ENCODE data around the gene LRIT3. TPM values are rescaled to one million over a fixed set of nuclear protein-coding genes. Genes with fewer than 3 reads are reported as not detected.

The LRIT3 gene
- total and polyA plus RNA-seq, 5 donors from 2014 or later = 0.07 to 0.25 (median 0.08) TPM; not detected in 2

Other genes with a start within 250 kb of the LRIT3 start
- gene CASP6, start 144.7 kb upstream of the LRIT3 start, total RNA-seq = 21.9 TPM
- gene CASP6, start 144.7 kb upstream of the LRIT3 start, polyA plus RNA-seq = 10 to 100 TPM; 64.5 to 88.4 (median 72.7) TPM
- 13.3 TPM for gene PLA2G12A, start 118.0 kb upstream of the LRIT3 start, total RNA-seq
- gene PLA2G12A, start 118.0 kb upstream of the LRIT3 start, polyA plus RNA-seq = 10 to 100 TPM; 36.3 to 48.4 (median 43.2) TPM
- not detected for gene CFI, start 46.1 kb upstream of the LRIT3 start, total RNA-seq
- not detected for gene CFI, start 46.1 kb upstream of the LRIT3 start, polyA plus RNA-seq
- gene GAR1, start 32.3 kb upstream of the LRIT3 start, total RNA-seq = 14.3 TPM
- gene GAR1, start 32.3 kb upstream of the LRIT3 start, polyA plus RNA-seq = 10 to 100 TPM in 3 of 4 donors, 1 to 10 TPM in 1; 9.8 to 17.4 (median 15.8) TPM
- gene RRH, start 20.1 kb upstream of the LRIT3 start, total RNA-seq = 0.27 TPM
- gene RRH, start 20.1 kb upstream of the LRIT3 start, polyA plus RNA-seq = not detected
- gene EGF, start 64.8 kb downstream of the LRIT3 start, total RNA-seq = 2.1 TPM
- not detected for gene EGF, start 64.8 kb downstream of the LRIT3 start, polyA plus RNA-seq

All from CD4-positive, CD25-positive, alpha-beta regulatory T cell (primary cell).